Naive thymus-derived CD8-positive, alpha-beta T cell (primary cell): ENCODE results near the gene ATOH7. TPM values are rescaled to one million over a fixed set of nuclear protein-coding genes. Genes with fewer than 3 reads are reported as not detected.

Experiments
- ATAC-seq, 2 donors: fragments of 150-1000 bp; cut with Tn5 transposase in 1 of 2; sonication (Bioruptor Pico), chemical (Tn5 transposase) in 1 of 2; 1 replicate in 1 of 2; 2 replicates in 1 of 2; pipeline ENCODE4 v1.10.0; 2021; ENCODE audit warnings: mild to moderate bottlenecking in 2 of 2, moderate library complexity in 2 of 2
- POLR2A ChIA-PET: fragments of 350-600 bp; sonication (Branson Sonifier 250); formaldehyde crosslinking; loops from one replicate; lab custom pipeline; 2021; ENCODE audit warnings: antibody characterized with exemption; lab: Charles Lee
- DNase-seq, 10 donors: peaks; one replicate each; pipeline versions ENCODE4 v3.0.0 to v3.0.0-alpha.2; 2020 to 2022
- H3K27ac Mint-ChIP-seq, 10 donors: one replicate each; pipeline ENCODE4 v1.8.0; 2020 to 2022; ENCODE audit warnings: mild to moderate bottlenecking in 10 of 10, mixed read lengths in 10 of 10, moderate library complexity in 4 of 10, inconsistent platforms in 1 of 10
- H3K27me3 Mint-ChIP-seq, 5 donors: one replicate each; pipeline ENCODE4 v1.8.0; 2021 to 2022; ENCODE audit warnings: mixed read lengths in 5 of 5
- H3K36me3 Mint-ChIP-seq, 3 donors: one replicate each; pipeline ENCODE4 v1.8.0; 2020 to 2022; ENCODE audit warnings: mixed read lengths in 3 of 3, mild to moderate bottlenecking in 2 of 3, inconsistent platforms in 1 of 3
- H3K4me1 Mint-ChIP-seq, 4 donors: one replicate each; pipeline ENCODE4 v1.8.0; 2021 to 2022; ENCODE audit warnings: mixed read lengths in 4 of 4
- H3K4me3 Mint-ChIP-seq, 10 donors: one replicate each; pipeline ENCODE4 v1.8.0; 2020 to 2022; ENCODE audit warnings: mild to moderate bottlenecking in 10 of 10, mixed read lengths in 10 of 10, moderate library complexity in 6 of 10, inconsistent platforms in 1 of 10
- H3K9me3 Mint-ChIP-seq, 9 donors: one replicate each; pipeline ENCODE4 v1.8.0; 2020 to 2022; ENCODE audit warnings: mixed read lengths in 9 of 9, mild to moderate bottlenecking in 3 of 9, inconsistent platforms in 1 of 9, moderate library complexity in 1 of 9
- polyA plus RNA-seq, 3 donors: library from polyadenylated mRNA; unstranded; fragments of 300-500 nt; fragmentation: Illumina TruSeq; gene quantifications; one replicate each; pipeline ENCODE4 v1.2.3, GENCODE V29; 2021
- total RNA-seq, 8 experiments: library from RNA in 2 of 8; stranded (reverse) in 2 of 8; gene quantifications; one replicate each; pipeline ENCODE4 v1.2.3 and lab custom pipeline; 2021 to 2026

ATOH7 gene
- total and polyA plus RNA-seq, 5 experiments from 2014 or later = not detected

GRCh38 chr10:68231106-68231816, 652 bp downstream of the ATOH7 start:
- ATAC-seq (peak; percentile 67 to 94), DNase-seq (peak in 8 of 10 donors; percentile 2 to 34 (median 18))
- Mint-ChIP-seq H3K36me3 (no peaks in the 10 kb centered on the region), H3K27me3 (peaks cover 27 to 45% (median 34%) of the 10 kb centered on the region in 5 donors), H3K27ac (peak overlapping the region in 2 of 10 donors; percentile 29 to 65), H3K4me1 (peaks cover 6 to 9% (median 8%) of the 10 kb centered on the region in 4 donors), H3K4me3 (peak overlapping the region; percentile 62 to 90 (median 78)), H3K9me3 (no peaks in the 10 kb centered on the region)
- POLR2A ChIA-PET = interaction anchor here (1.2 kb wide), 1 partner anchor 101 kb away, joined by 7 read pairs; the partner anchor contains the start of genes HNRNPH3 and PBLD

DNA sequence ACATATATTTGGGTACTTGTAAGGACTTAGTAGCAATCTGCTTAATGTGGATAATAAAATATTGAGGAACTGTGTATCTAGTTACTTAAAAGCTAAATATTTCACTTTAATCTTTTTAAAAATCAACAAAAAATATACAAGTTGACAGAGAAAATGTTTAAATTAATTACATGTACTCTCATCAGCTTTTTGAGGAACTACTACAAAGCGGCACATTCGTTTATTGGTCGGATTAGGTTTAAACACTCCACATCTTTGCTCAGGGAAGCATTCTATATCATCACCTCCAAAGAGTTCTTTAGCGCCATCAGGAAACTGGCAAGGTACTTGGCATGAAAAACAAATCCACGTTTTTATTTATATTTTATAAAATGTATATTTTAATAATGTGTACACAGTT, 1.6 kb downstream of the ATOH7 start:
- ATAC-seq (no peak), DNase-seq (no peak)
- peaks cover 27 to 45% (median 34%) of the 10 kb centered on the region in 5 donors for H3K27me3 Mint-ChIP-seq
- peak overlapping the region in 6 of 10 donors; percentile 75 to 90 (median 82) for H3K4me3 Mint-ChIP-seq
- no peak overlapping the region for H3K27ac Mint-ChIP-seq
- no peaks in the 10 kb centered on the region for H3K36me3 Mint-ChIP-seq
- peaks cover 6 to 9% (median 8%) of the 10 kb centered on the region in 4 donors for H3K4me1 Mint-ChIP-seq
- no peaks in the 10 kb centered on the region for H3K9me3 Mint-ChIP-seq
- POLR2A ChIA-PET = no interaction called here

GRCh38 chr10:68224810-68225209, 7.1 kb downstream of the ATOH7 start:
- DNase-seq = no peak
- H3K27me3 Mint-ChIP-seq = peaks cover 10 to 19% (median 15%) of the 10 kb centered on the region in 5 donors
- H3K4me1 Mint-ChIP-seq = no peaks in the 10 kb centered on the region
- peak overlapping the region in 1 of 10 donors; percentile 9 for H3K27ac Mint-ChIP-seq
- H3K9me3 Mint-ChIP-seq = no peaks in the 10 kb centered on the region
- no peak for ATAC-seq
- no peaks in the 10 kb centered on the region for H3K36me3 Mint-ChIP-seq
- H3K4me3 Mint-ChIP-seq = no peak overlapping the region
- POLR2A ChIA-PET = no interaction called here

DNA sequence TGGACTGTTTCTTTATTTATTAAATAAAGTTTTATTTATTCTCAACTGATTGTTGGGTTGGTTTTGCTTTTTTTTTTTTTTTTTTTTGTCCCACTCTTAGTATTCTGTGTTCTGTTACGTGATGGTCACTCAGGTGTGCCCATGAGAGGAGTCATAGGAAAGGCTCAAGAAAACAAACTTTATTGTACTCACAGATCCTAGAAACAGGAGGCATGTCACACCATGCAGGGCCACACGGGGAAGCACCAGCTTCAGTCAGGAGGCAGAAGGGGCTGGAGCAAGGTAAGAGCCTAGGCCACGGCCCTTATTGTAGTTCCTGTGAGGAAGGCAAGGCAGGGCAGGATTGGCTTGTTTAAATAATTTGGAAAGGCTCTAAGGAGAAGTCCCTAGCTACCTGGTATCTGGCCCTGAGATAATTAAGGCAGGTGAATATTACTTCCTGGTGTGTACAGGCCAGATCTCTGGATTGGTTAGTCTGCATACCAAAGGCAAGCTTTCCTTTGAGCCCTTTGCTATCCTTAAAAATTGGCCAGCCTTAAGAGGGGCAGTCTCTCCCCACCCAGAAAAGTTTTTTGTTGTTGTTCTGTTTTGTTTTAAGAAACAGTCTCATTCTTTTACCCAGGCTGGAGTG, 8.3 kb downstream of the ATOH7 start:
- H3K36me3 Mint-ChIP-seq = no peaks in the 10 kb centered on the region
- POLR2A ChIA-PET = interaction anchor here (1.1 kb wide), 1 partner anchor 10 kb away, joined by 5 read pairs; no protein-coding TSS in a partner anchor
- peaks cover 4 to 11% (median 8%) of the 10 kb centered on the region in 5 donors for H3K27me3 Mint-ChIP-seq
- peak in 1 of 2 donors; percentile 45 for ATAC-seq
- no peaks in the 10 kb centered on the region for H3K4me1 Mint-ChIP-seq
- H3K27ac Mint-ChIP-seq = no peak overlapping the region
- no peak for DNase-seq
- H3K4me3 Mint-ChIP-seq = no peak overlapping the region
- no peaks in the 10 kb centered on the region for H3K9me3 Mint-ChIP-seq

GRCh38 chr10:68222391-68222790, 9.5 kb downstream of the ATOH7 start:
- H3K27me3 Mint-ChIP-seq = peaks cover 0 to 2% (median 0%) of the 10 kb centered on the region in 5 donors
- POLR2A ChIA-PET = no interaction called here
- no peaks in the 10 kb centered on the region for H3K4me1 Mint-ChIP-seq
- no peaks in the 10 kb centered on the region for H3K36me3 Mint-ChIP-seq
- H3K9me3 Mint-ChIP-seq = no peaks in the 10 kb centered on the region
- DNase-seq (no peak), ATAC-seq (no peak)
- no peak overlapping the region for H3K27ac Mint-ChIP-seq
- no peak overlapping the region for H3K4me3 Mint-ChIP-seq

DNA sequence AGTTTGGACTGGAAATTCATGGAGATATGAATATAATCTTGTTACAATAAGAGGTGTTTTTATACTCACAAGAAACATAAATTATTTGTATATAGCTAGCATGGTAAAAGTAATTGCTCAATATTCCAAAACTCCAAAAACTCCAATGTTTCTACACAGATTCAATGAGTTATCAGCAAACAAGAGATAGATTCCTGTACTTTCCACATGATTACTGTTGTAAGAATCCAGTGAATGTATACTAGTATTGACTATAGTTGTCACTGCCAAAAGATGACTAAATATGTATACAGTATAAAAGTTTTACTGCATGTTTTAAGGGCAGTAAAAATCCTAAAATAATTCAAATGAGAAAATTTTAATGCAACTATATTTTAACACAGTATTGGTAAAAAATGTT, 10.7 kb downstream of the ATOH7 start:
- Mint-ChIP-seq H3K4me3 (no peak overlapping the region), H3K27me3 (no peaks in the 10 kb centered on the region), H3K36me3 (no peaks in the 10 kb centered on the region), H3K27ac (no peak overlapping the region), H3K9me3 (no peaks in the 10 kb centered on the region), H3K4me1 (no peaks in the 10 kb centered on the region)
- POLR2A ChIA-PET = no interaction called here
- no peak for DNase-seq
- no peak for ATAC-seq

DNA sequence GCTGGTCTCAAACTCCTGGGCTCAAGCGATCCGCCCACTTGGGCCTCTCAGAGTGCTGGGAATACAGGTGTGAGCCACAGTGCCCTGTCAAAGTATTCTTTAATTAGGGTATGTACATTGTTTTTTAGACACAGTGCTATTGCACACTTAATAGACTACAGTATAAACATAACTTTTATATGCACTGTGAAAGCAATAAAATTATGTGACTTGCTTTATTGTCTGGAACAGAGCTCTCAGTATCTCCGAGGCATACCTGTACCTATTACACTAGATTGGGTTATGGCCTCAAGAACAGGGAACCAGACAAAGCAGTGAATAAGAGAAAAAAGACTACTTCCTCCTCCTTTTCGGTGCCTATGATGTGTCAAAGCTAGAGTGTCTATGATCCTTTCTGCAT, 13.1 kb downstream of the ATOH7 start:
- Mint-ChIP-seq H3K36me3 (no peaks in the 10 kb centered on the region), H3K27ac (peak overlapping the region in 1 of 10 donors; percentile 51), H3K4me1 (no peaks in the 10 kb centered on the region), H3K9me3 (no peaks in the 10 kb centered on the region), H3K27me3 (no peaks in the 10 kb centered on the region), H3K4me3 (no peak overlapping the region)
- DNase-seq (no peak), ATAC-seq (no peak)
- POLR2A ChIA-PET = no interaction called here

- Mint-ChIP-seq H3K27me3 (peaks cover 0 to 6% (median 0%) of the 10 kb centered on the region in 5 donors), H3K36me3 (no peaks in the 10 kb centered on the region), H3K4me3 (no peak overlapping the region), H3K9me3 (no peaks in the 10 kb centered on the region), H3K4me1 (peaks cover 0 to 2% (median 0%) of the 10 kb centered on the region in 4 donors), H3K27ac (peak overlapping the region in 1 of 10 donors; percentile 34)
- DNase-seq = peak in 3 of 10 donors; percentile 17 to 44 (median 38)
- POLR2A ChIA-PET = interaction anchor here (0.8 to 1.2 kb wide), 3 partner anchors 119 to 329 kb away, joined by 3 to 5 read pairs (median 3); partner anchors contain the start of gene HNRNPH3
- no peak for ATAC-seq
Measured at GRCh38 chr10:68212721-68213352, 19.1 kb downstream of the ATOH7 start.

DNA sequence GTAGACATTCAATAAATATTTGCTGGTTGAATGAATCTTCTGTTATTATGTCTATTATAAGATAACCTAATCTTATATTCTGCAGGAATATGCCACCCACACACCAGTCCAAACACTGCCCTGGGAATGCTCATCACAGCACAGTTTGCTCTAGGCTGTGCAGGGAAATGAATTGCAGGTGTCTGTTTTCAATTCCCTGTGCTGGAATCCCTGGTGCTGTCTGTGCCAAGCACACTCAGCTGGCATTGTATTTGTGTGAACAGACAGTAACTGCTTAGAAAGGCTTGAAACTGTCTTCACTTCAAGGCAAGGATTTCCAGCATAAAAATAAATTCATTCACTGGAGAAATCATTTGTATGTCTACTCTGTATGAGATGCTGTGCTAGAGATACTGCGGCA, 20.2 kb downstream of the ATOH7 start:
- Mint-ChIP-seq H3K36me3 (no peaks in the 10 kb centered on the region), H3K4me1 (peaks cover 0 to 2% (median 0%) of the 10 kb centered on the region in 4 donors), H3K27ac (no peak overlapping the region), H3K9me3 (no peaks in the 10 kb centered on the region), H3K27me3 (peaks cover 0 to 6% (median 0%) of the 10 kb centered on the region in 5 donors), H3K4me3 (no peak overlapping the region)
- no peak for ATAC-seq
- no peak for DNase-seq
- POLR2A ChIA-PET = interaction anchor here (1.2 kb wide), 1 partner anchor 120 kb away, joined by 3 read pairs; the partner anchor contains the start of gene HNRNPH3

GRCh38 chr10:68208424-68209042, 23.4 kb downstream of the ATOH7 start:
- no peaks in the 10 kb centered on the region for H3K9me3 Mint-ChIP-seq
- ATAC-seq (no peak), DNase-seq (no peak)
- peaks cover 0 to 2% (median 0%) of the 10 kb centered on the region in 4 donors for H3K4me1 Mint-ChIP-seq
- no peaks in the 10 kb centered on the region for H3K36me3 Mint-ChIP-seq
- POLR2A ChIA-PET = no interaction called here
- no peak overlapping the region for H3K4me3 Mint-ChIP-seq
- peaks cover 7 to 15% (median 12%) of the 10 kb centered on the region in 5 donors for H3K27me3 Mint-ChIP-seq
- H3K27ac Mint-ChIP-seq = no peak overlapping the region

DNA sequence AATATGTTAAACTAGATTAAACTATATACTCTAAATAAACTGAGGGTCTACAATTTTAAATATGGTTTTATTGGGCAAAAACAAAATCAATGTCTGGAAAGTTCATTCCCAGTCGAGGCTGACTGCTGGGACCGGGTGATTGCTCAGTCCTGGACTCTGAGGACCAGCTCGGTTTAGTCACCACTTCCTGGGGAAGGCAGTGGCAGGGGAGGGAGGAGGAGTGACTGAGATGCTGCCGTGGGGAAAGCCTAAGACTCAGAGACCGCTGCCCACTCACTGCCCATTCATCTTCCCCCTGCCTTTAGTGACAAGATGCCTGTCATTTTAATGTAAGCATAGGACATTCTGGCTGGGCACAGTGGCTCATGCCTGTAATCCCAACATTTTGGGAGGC, 29.0 kb downstream of the ATOH7 start:
- H3K9me3 Mint-ChIP-seq = no peaks in the 10 kb centered on the region
- no peak overlapping the region for H3K27ac Mint-ChIP-seq
- DNase-seq = no peak
- peaks cover 22 to 50% (median 35%) of the 10 kb centered on the region in 5 donors for H3K27me3 Mint-ChIP-seq
- POLR2A ChIA-PET = no interaction called here
- no peaks in the 10 kb centered on the region for H3K36me3 Mint-ChIP-seq
- no peak for ATAC-seq
- H3K4me3 Mint-ChIP-seq = no peak overlapping the region
- no peaks in the 10 kb centered on the region for H3K4me1 Mint-ChIP-seq

GRCh38 chr10:68196701-68197100, 35.2 kb downstream of the ATOH7 start:
- no peaks in the 10 kb centered on the region for H3K36me3 Mint-ChIP-seq
- DNase-seq = no peak
- H3K4me3 Mint-ChIP-seq = no peak overlapping the region
- POLR2A ChIA-PET = no interaction called here
- ATAC-seq = no peak
- no peak overlapping the region for H3K27ac Mint-ChIP-seq
- H3K9me3 Mint-ChIP-seq = no peaks in the 10 kb centered on the region
- H3K4me1 Mint-ChIP-seq = no peaks in the 10 kb centered on the region
- peaks cover 12 to 57% (median 46%) of the 10 kb centered on the region in 5 donors for H3K27me3 Mint-ChIP-seq
